ENCODE data around the gene ATG7.

GRCh38 chr3:11555211-11555782 is 283.1 kb downstream of the ATG7 start:
- TF ChIP-seq POLR2AphosphoS5 (IDR thresholded peaks at IDR 0.05; ENCODE audit: low read depth, low read length) (0 out of 2 replicates have a peak, but pooled peaks have one; percentile 25), POLR2A (IDR thresholded peaks at IDR 0.05; ENCODE audit: low read depth, low read length) (peak; percentile 22; the same call in 1 of the 2 replicates), TAF1 (IDR thresholded peaks at IDR 0.05; ENCODE audit: borderline replicate concordance, low read depth, low read length) (no peak)

Data from GM12892 (cell line).